NCI-H345 treated with DMSO at 0.1 percent for 48 hours (cell line): ENCODE results near the gene HTR6.
"Not testable (repeated sequence)": the region's sequence is repeated elsewhere in the genome, so short reads cannot be mapped to it uniquely, and the experiment has no call there.

ENCODE experiments used
- DNase-seq: peaks from one replicate; lab custom pipeline; 2025; ENCODE audit not compliant: unreplicated experiment; lab: John Stamatoyannopoulos, UW

The HTR6 gene

DNA sequence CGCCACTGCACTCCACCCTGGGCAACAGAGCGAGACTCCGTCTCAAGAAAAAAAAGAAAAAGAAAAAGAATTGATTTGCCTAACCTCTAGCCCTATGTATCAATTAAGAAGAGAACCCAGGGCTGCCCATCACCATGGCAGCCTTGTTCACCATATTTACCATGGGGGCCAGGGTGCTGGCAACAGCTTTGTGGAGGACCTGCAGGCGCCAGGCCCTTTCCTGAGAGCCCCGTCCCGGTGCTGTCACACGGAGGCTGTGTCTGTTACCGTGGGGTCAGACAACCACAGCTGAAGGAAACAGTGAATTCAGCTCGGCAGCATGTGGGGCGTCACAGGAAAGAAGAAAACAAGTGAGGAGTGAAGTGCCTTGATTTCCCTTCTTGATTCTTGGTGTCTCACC is 27.1 kb upstream of the HTR6 start:
- DNase-seq, result no peak

DNA sequence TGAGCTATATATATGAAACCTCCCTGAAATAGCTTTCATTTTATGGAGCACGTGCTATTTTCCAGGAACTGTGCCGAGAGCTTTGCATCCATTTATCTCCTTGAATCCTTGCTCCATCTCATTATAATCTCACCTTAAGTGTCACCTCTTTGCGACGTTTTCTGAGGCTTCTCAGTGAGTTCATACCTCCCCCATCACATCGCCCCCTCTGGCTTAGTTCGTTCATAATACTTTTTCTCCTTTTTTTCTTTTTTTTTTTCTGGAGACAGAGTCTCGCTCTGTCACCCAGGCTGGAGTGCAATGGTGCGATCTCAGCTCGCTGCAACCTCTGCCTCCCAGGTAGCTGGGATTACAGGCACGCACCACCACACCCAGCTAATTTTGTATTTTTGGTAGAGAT is 25.4 kb upstream of the HTR6 start:
- not testable (repeated sequence) for DNase-seq

DNA sequence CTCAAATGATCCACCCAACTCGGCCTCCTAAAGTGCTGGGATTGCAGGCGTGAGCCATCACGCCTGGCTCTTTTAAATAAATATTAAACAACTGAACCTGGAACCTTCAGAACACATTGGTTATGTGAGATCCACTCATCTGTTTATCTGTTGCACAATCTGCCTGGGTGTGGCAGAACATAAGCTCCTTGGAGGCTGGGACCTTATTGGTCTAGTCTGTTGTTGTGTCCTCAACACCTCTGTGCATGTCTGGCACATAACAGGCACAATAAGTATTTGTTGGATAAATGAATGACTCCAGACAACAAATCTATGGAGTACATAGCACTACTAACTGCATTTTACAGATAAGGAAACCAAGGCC is 24.7 kb upstream of the HTR6 start:
- DNase-seq, result no peak

GRCh38 chr1:19640363-19641316 is 24.0 kb upstream of the HTR6 start:
- DNase-seq, result peak; percentile 34

GRCh38 chr1:19643121-19643520 is 21.6 kb upstream of the HTR6 start:
- no peak for DNase-seq

DNA sequence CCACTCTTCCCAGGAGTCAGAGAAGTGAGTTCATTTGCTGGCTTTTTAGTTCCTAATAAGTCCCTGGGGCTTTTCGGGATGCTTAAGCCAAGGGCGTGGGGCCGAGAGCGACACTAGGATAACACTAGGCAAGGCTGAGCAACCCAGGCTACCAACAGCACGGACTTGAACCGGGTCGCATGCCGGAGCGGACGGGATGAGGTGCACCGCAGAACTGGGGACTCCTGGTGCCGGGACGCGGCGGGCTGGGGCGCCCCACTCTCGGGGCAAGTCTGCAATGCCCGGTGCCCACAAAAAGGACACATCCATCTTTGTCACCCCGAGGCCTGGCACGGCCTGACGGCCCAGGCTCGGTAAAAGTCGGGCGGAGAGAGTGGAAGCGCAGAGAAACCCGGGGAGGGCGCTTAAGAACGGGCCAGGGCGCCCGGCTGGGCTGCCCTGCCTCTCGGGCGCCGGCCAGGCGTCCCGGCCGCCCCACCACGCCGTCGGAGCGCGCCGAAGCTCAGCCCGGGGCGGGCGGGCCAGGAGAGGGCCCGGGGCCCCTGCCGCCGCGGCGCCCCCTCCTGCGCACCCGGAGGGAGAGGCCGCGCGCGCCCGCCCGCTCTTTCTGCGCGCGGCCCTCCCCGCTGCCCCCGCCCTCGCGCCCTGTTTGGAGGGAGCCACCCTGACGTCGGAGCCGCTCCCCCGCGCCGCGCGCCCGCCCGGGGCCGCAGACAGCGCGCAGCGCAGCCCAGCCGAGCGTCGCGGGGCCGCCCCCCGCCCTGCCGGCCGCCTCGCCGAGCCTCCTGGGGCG is 20.9 kb upstream of the HTR6 start, which contains the start of gene NBL1:
Gene NBL1 (plus strand): TSS at position 710 of the 793 bp plus-strand sequence. CDS start 10,720 bp downstream, outside the sequence.
- DNase-seq, result no peak

- DNase-seq, result no peak
Measured at GRCh38 chr1:19644395-19644680, 20.3 kb upstream of the HTR6 start.

GRCh38 chr1:19644681-19645410 is 19.8 kb upstream of the HTR6 start:
- no peak for DNase-seq

DNA sequence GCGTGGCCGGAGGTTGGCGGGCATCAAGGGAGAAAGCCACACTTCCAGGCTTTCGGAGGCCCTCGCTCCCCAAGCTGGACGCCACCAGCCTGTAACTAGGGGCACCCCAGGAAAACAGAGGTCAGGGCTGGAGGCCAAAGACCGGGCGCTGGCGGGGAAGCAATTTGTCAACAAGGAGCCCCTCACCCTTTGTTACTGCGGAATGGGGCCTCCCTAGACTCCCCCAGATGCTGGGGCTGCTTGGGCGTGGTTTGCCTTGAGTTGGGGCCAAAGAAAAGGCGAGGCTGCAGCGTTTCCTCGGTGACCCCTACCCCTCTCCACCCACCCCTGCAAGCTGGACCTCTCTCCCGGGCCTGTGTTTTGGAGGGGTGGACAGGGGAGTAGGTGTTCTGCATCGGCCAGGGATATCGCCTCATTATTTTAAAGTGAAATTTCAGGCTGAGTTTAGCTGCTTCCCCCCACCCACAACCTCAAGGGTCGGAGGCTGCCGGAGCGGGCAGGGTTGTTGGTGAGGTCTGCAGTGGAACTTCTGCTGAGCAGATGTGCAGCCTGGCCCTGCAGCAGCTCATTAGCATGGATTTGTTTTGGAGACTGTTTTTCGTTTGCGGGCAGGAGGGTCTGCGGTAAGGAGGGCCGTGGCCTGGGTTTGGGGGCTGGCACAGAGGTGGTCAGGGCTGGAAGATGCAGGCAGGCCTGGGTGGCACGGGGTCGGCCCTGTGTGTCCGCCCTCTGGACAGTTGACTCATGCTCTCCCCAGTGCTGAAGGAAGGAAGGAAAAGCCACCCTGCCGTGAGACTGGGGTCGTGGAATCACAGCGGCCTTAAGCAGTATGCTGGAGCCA is 19.0 kb upstream of the HTR6 start:
- DNase-seq, result no peak

DNA sequence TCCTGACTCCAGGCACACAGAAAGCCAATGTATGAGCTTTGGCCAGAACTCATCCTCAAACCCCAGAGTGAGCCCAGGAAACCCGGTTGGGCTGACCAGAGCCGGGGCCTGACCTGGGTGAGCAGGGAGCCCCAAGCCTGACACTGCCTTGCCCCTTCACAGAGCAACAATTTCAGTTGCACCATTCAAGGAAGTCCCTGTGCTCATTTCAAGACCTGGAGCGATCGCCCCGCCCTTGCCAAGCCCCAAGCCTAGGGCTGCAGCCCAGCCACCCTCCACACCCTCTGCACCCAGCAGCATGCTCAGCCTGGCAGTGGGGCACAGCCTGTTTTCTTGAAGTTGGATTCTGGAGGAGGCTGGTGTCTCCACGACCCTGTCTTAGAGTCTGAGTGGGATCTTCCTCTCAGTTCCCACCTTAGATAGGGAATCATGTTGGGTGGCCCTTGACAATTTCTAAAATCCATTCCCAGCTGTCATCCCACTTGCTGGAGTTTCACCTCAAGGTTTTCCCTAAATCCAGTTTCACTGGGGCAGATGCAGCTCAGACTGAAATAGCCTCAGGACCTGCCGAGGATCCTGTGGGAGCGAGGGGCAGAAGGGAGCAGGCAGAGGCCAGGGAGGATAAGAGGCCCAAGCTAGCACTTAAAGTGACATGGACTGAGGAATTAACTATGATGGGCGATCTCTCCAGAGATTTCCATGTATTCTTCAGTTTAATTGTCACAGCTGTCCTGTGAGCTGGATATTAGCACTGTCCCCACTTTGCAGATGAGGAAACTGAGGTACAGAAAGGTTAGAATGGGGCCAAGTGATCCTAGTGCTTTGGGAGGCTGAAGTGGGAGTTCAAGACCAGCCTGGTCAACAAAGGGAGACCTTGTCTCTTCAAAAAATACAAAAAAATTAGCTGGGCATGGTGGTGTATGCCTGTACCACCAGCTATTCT is 18.0 kb upstream of the HTR6 start:
- no peak for DNase-seq

DNA sequence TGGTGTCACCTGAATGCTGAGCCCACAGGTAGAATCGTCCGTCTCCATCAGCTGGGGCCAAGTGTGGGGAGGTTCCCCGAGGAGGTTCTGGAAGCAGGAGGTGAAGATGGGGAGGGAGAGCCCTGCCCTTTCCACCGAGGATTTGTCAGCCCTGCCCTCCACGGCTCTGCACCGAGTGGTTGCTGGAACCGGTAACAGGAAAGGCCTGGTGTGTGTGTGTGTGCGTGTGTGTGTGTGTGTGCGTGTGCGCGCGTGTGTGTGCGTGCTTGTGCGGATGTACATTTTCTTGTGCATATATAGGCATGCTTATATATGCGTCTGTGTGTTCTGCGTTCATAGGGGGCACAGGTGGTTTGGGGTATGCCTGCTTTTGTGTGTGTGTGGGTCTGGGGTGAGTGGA is 17.0 kb upstream of the HTR6 start:
- no peak for DNase-seq

GRCh38 chr1:19648239-19648638 is 16.4 kb upstream of the HTR6 start:
- no peak for DNase-seq

- DNase-seq, result no peak
Measured at GRCh38 chr1:19648689-19649088, 16.0 kb upstream of the HTR6 start.

- no peak for DNase-seq
Measured at GRCh38 chr1:19650416-19651140, 14.1 kb upstream of the HTR6 start.

GRCh38 chr1:19651141-19651737 is 13.4 kb upstream of the HTR6 start:
- peak; percentile 32 for DNase-seq

GRCh38 chr1:19654386-19654785 is 10.3 kb upstream of the HTR6 start:
- no peak for DNase-seq

DNA sequence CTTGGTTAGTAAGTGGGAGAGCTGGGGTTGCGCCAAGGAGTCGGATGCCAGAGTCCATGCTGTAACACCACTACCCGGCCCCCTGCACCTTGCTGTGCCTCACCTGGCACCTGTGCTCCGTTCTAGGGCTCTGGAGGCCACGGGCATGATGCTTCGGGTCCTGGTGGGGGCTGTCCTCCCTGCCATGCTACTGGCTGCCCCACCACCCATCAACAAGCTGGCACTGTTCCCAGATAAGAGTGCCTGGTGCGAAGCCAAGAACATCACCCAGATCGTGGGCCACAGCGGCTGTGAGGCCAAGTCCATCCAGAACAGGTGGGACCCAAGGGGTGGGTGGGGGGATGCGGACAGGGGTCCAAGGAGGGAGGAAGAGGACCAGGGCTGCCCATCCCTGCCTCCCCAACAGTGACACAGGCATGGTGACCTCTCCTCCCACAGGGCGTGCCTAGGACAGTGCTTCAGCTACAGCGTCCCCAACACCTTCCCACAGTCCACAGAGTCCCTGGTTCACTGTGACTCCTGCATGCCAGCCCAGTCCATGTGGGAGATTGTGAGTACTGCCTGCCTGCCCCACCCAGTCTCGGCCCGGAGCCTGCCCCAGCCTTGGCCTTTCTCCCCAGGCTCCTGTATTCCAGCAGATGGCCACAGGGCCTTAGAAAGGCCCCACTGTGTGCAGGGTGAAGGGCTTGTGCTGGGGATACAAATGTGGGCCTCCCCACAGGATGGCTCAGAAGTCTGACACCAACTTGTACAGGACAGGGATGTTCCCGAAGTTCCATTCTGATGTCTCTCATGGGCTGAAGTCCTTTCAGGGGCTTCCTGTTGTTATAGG is 9.6 kb upstream of the HTR6 start:
- DNase-seq, result peak; percentile 68

GRCh38 chr1:19655718-19656080 is 9.0 kb upstream of the HTR6 start:
- no peak for DNase-seq
